RWPE1 (cell line): Measurements from ENCODE around the gene MDH1B.
"Not testable (repeated sequence)": the region's sequence is repeated elsewhere in the genome, so short reads cannot be mapped to it uniquely, and the experiment has no call there.

ENCODE experiments used
- CTCF ChIA-PET: fragments of 350-600 bp; sonication (Branson Sonifier 250); formaldehyde crosslinking; extraction: SDS; loops from one replicate; lab custom pipeline; 2021; lab: Yijun Ruan, JAX
- POLR2A ChIA-PET: fragments of 400-600 bp; formaldehyde crosslinking; extraction: SDS; loops from one replicate; lab custom pipeline; 2020; ENCODE audit warnings: antibody characterized with exemption; ENCODE audit not compliant: low non-redundant PET; lab: Yijun Ruan, JAX
- DNase-seq: peaks from one replicate; pipeline ENCODE4 v3.0.0; 2012; ENCODE audit warnings: low spot score
- H3K27ac ChIP-seq: fragments of 450-650 bp; 2 replicates; pipeline ENCODE4 v1.5.1; 2017
- TF ChIP-seq, protein P1 (sequence below): fragments of 450-650 bp; conservative IDR thresholded peaks from 2 replicates; pipeline ENCODE4 v1.5.1; 2017; ENCODE audit warnings: low read depth, mild to moderate bottlenecking

Gene MDH1B

DNA sequence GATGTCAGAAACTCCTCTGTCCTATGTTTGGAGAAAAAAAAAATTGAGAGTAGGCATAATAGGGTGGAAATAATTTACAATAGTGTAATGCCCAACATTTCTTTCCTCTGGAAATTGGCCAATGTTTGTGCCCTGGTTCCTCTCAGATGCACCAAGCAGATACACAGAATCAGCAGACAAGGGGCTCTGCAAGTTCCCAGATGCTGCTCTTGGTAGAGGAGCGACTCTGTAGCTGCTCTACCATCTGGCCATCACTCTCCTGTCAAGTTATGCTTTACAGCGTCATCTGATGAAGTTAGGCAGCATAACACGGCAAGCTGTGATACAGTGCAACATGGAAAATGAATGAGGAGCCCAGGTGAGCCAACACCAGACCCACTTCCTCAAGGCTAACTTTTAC, 48.5 kb downstream of the MDH1B start:
- no peak for DNase-seq
- POLR2A ChIA-PET: no interaction called here
- no peak overlapping the region for H3K27ac ChIP-seq
- CTCF ChIA-PET: no interaction called here
- TF ChIP-seq, protein P1, sequence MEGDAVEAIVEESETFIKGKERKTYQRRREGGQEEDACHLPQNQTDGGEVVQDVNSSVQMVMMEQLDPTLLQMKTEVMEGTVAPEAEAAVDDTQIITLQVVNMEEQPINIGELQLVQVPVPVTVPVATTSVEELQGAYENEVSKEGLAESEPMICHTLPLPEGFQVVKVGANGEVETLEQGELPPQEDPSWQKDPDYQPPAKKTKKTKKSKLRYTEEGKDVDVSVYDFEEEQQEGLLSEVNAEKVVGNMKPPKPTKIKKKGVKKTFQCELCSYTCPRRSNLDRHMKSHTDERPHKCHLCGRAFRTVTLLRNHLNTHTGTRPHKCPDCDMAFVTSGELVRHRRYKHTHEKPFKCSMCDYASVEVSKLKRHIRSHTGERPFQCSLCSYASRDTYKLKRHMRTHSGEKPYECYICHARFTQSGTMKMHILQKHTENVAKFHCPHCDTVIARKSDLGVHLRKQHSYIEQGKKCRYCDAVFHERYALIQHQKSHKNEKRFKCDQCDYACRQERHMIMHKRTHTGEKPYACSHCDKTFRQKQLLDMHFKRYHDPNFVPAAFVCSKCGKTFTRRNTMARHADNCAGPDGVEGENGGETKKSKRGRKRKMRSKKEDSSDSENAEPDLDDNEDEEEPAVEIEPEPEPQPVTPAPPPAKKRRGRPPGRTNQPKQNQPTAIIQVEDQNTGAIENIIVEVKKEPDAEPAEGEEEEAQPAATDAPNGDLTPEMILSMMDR: no peak

DNA sequence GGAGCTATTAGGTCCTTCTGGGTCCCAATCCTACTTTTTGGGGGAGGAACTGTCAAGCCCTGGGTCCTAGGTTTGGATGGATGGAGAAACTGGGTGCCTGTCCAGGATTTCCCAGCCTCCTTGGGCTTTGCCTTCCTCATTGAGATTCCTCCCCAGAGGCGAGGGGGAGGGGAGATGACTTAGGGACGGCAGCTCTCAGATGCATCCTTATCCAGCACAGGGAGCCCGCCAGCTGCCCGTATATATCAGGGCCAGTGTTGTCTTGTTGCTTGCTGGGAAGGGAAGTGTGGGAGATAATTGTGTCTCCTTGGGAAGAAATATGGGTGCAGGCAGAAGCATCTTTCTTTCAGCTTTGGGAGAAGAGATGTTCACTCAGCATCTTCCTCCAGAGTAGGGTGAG, 49.9 kb downstream of the MDH1B start:
- H3K27ac ChIP-seq, DNase-seq, POLR2A ChIA-PET: not testable (repeated sequence)
- CTCF ChIA-PET: interaction anchor here (0.7 kb wide), 1 partner anchor 24 kb away, joined by 3 read pairs; no protein-coding TSS in a partner anchor

DNA sequence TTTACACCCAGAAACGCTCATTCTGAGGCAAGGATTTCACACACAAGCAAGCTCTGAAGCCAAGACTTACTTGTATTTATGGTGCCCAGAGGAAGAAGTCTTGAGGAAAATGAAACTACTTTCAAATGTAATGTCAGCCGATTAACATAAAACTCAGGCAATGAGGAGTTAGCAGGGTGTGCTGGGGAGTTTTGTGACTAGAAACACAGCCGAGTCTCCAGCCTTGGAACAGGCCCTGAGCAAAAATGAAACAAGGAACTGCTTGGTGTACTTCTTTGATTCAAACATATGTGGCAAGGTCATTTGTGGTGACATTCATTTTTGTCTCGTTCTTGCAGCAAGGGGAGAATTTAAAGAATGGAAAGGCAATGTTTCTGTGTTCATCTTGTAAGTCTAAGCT, 51.4 kb downstream of the MDH1B start:
- TF ChIP-seq, protein P1: no peak
- POLR2A ChIA-PET: no interaction called here
- no peak for DNase-seq
- no peak overlapping the region for H3K27ac ChIP-seq
- CTCF ChIA-PET: no interaction called here

DNA sequence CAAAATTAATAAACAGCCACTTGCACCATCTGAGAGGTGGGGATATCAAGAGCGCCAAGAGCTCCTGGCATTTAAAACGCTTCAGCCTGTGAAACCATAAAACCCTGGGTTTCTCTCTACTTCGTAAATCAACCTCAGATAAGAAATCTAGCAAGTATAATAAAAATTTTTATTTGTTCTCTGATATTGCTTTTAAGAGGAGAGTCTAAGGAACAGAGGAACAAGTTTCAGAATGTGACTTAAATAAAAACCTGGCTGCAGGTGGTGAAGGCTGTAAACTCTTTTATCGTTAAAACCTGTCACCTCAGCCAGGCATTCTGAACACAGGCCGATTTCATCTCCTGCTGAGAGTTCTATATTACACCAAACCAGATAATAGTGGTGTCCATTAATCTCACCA, 56.8 kb downstream of the MDH1B start:
- POLR2A ChIA-PET: no interaction called here
- CTCF ChIA-PET: no interaction called here
- H3K27ac ChIP-seq: no peak overlapping the region
- TF ChIP-seq, protein P1: no peak
- no peak for DNase-seq

DNA sequence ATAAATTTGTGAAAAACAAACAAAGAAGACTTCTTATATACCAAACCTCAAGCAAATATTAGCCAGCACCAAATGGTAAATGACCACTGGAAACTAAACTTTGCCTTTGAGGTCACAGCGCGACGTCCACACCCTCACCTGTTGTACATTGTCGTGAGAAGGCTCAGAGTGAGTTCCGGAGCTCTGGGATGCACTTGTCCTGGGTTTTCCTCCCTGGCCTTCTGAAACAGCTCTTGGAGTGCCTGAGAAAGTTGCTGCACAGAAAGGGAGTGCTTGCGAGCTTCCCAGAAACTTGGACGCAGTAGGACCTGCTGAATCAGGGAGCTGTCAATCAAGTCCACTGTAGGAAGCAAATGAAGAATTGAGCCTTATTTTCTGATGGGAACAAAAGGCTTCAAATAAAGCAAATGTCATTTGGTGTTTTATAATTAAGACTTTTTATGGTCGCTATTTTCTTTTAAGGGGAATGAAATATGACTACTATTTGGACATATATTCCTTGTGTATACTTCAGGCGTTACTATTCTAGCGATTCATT, 57.9 kb downstream of the MDH1B start:
- CTCF ChIA-PET: no interaction called here

DNA sequence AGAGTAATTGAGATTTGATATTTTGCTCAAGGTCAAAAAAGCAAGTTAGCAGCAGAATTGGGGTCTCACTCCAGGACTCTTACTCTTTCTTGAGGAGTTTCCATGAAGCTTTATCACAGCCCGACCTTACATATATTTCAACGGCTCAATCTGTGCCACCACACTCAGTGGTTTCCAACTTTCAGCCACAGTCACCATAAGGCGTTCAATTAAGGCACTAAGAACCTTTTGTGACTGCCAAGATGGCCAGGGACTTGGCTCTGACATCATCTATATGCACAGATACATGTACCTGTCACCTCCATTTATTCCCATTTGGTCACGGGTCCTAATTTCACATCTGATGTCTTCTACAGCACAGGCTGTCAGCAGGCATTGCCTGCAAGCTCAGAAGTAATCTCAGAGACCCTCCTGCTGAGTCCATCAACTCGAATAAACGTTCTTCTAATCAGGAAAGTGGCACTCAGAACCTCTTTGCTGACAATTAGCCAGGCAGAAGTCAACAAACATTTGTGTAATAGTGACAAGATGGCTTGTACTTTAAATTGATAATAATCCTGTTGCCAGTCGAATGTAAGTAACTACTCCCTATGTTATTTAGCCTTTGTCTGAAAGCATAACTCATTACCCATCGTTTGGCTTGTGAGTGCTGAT, 63.0 kb downstream of the MDH1B start:
- no peak overlapping the region for H3K27ac ChIP-seq
- POLR2A ChIA-PET: no interaction called here
- CTCF ChIA-PET: interaction anchor here (0.7 kb wide), 1 partner anchor 511 kb away, joined by 3 read pairs; no protein-coding TSS in a partner anchor
- TF ChIP-seq, protein P1: no peak
- no peak for DNase-seq

More for the DNA sequence above, 57.9 kb downstream of the MDH1B start:
- no peak for DNase-seq
- POLR2A ChIA-PET: interaction anchor here (0.5 kb wide), 1 partner anchor 781 kb away, joined by 3 read pairs; no protein-coding TSS in a partner anchor
- TF ChIP-seq, protein P1: no peak
- H3K27ac ChIP-seq: no peak overlapping the region

DNA sequence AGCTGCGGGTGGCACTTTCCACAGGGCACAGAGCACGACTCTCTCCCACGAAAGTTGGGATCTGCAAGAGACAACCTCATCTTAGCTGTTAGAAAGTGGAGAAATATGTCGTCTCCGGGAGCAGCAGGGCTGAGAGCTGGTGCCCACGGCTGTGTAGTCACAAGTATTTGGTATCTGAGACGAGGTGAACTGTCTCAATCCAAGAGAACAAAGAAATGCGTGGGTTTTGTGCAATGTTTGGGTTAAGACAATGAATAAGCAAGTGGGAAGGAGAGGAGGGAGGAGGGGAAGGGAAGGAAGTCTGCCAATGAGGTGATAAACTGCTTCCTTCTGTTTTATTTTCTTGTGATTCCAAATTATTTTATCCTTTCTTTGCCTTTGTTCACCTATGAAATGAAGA, 65.0 kb downstream of the MDH1B start:
- TF ChIP-seq, protein P1: no peak
- ChIA-PET POLR2A (no interaction called here), CTCF (interaction anchor here (0.5 to 0.7 kb wide), 3 partner anchors 11 to 925 kb away, joined by 3 to 7 read pairs (median 3); partner anchors contain the start of gene METTL21A)
- DNase-seq: no peak
- no peak overlapping the region for H3K27ac ChIP-seq
